OCI-LY1 (cell line): ENCODE results near the gene GLRX5.

Experiments used
- H2AFZ ChIP-seq: fragments of 200-600 bp; sonication (generic), shearing (Covaris generic); 2 replicates; pipeline ENCODE4 v1.6.0; 2014; ENCODE audit warnings: antibody characterized with exemption, mild to moderate bottlenecking, low read length
- H3F3A ChIP-seq: fragments of 200-600 bp; sonication (generic), shearing (Covaris generic); 2 replicates; pipeline ENCODE4 v1.6.0; 2014; ENCODE audit warnings: mild to moderate bottlenecking, antibody characterized with exemption, low read length, moderate library complexity; ENCODE audit not compliant: insufficient read depth
- H3K27ac ChIP-seq: fragments of 200-600 bp; sonication (generic); 2 replicates; pipeline ENCODE4 v1.5.1; 2014; ENCODE audit warnings: low read length, mixed run types, mild to moderate bottlenecking, low read depth; ENCODE audit not compliant: poor library complexity, severe bottlenecking
- H3K27me3 ChIP-seq: fragments of 200-600 bp; sonication (generic); 2 replicates; pipeline ENCODE4 v1.6.0; 2014; ENCODE audit warnings: antibody characterized with exemption, mild to moderate bottlenecking, low read length, moderate library complexity; ENCODE audit not compliant: insufficient read depth
- H3K36me3 ChIP-seq: fragments of 200-600 bp; sonication (generic); 2 replicates; pipeline ENCODE4 v1.6.1; 2014; ENCODE audit warnings: mild to moderate bottlenecking, antibody characterized with exemption, low read length, moderate library complexity, mixed read lengths; ENCODE audit not compliant: insufficient read depth
- H3K4me1 ChIP-seq: fragments of 200-600 bp; sonication (generic); 2 replicates; pipeline ENCODE4 v1.5.1; 2014; ENCODE audit warnings: mild to moderate bottlenecking, low read length, moderate library complexity; ENCODE audit not compliant: insufficient read depth, severe bottlenecking
- H3K4me2 ChIP-seq: fragments of 200-600 bp; sonication (generic), shearing (Covaris generic); 2 replicates; pipeline ENCODE4 v1.6.1; 2014; ENCODE audit warnings: low read length
- H3K4me3 ChIP-seq: fragments of 200-600 bp; sonication (generic); 2 replicates; pipeline ENCODE4 v1.5.1; 2014; ENCODE audit warnings: low read length, low read depth, mild to moderate bottlenecking, mixed read lengths; ENCODE audit not compliant: poor library complexity, severe bottlenecking
- H3K79me2 ChIP-seq: fragments of 200-600 bp; shearing (Covaris generic); 2 replicates; pipeline ENCODE4 v1.6.1; 2016; ENCODE audit warnings: mixed run types, low read length, mixed read lengths; ENCODE audit not compliant: insufficient read depth
- H3K9ac ChIP-seq: fragments of 200-600 bp; sonication (generic), shearing (Covaris generic); 2 replicates; pipeline ENCODE4 v1.6.1; 2014; ENCODE audit warnings: mild to moderate bottlenecking, low read length, mixed read lengths
- H3K9me2 ChIP-seq: fragments of 200-600 bp; sonication (generic), shearing (Covaris generic); 2 replicates; pipeline ENCODE4 v1.6.1; 2014; ENCODE audit warnings: low read depth, mild to moderate bottlenecking, low read length, mixed read lengths
- H3K9me3 ChIP-seq: fragments of 200-600 bp; shearing (Covaris generic); 2 replicates; pipeline ENCODE4 v1.6.1; 2014; ENCODE audit warnings: low read length, mixed read lengths
- H4K20me1 ChIP-seq: fragments of 200-600 bp; sonication (generic), shearing (Covaris generic); 2 replicates; pipeline ENCODE4 v1.6.0; 2016; ENCODE audit warnings: mild to moderate bottlenecking, low read length; ENCODE audit not compliant: insufficient read depth
- CTCF ChIP-seq: fragments of 200-600 bp; sonication (generic), shearing (Covaris generic); IDR thresholded peaks from 2 replicates; pipeline ENCODE4 v1.5.1; 2017; ENCODE audit warnings: mild to moderate bottlenecking, antibody characterized with exemption, low read length, moderate library complexity, mixed read lengths
- EZH2 ChIP-seq: fragments of 200-600 bp; sonication (generic), shearing (Covaris generic); IDR thresholded peaks from 2 replicates; pipeline ENCODE4 v1.8.0; 2017; ENCODE audit warnings: borderline replicate concordance, mixed run types, mild to moderate bottlenecking, antibody characterized with exemption, low read length, moderate library complexity, mixed read lengths

The GLRX5 gene

GRCh38 chr14:95557291-95557690 is 22.4 kb downstream of the GLRX5 start:
- no peak for TF ChIP-seq CTCF
- TF ChIP-seq EZH2 = no peak
- no peak overlapping the region for H3K4me3 ChIP-seq
- H3K79me2 ChIP-seq = no peaks in the 10 kb centered on the region
- no peaks in the 10 kb centered on the region for H3K9me2 ChIP-seq
- H4K20me1 ChIP-seq = no peaks in the 10 kb centered on the region
- no peak overlapping the region for H2AFZ ChIP-seq
- H3K36me3 ChIP-seq = no peaks in the 10 kb centered on the region
- H3K9ac ChIP-seq = no peak overlapping the region
- H3K27me3 ChIP-seq = no peaks in the 10 kb centered on the region
- peaks cover 2% of the 10 kb centered on the region for H3K4me1 ChIP-seq
- no peaks in the 10 kb centered on the region for H3K9me3 ChIP-seq
- H3K27ac ChIP-seq = no peak overlapping the region
- no peaks in the 10 kb centered on the region for H3F3A ChIP-seq
- H3K4me2 ChIP-seq = no peak overlapping the region

GRCh38 chr14:95557832-95558231 is 23.0 kb downstream of the GLRX5 start:
- Histone ChIP-seq H3K9me2 (no peaks in the 10 kb centered on the region), H3K9me3 (no peaks in the 10 kb centered on the region), H3K27me3 (no peaks in the 10 kb centered on the region), H3K4me2 (no peak overlapping the region), H3K79me2 (no peaks in the 10 kb centered on the region), H4K20me1 (no peaks in the 10 kb centered on the region), H3K36me3 (no peaks in the 10 kb centered on the region), H2AFZ (no peak overlapping the region), H3K4me3 (no peak overlapping the region), H3K9ac (no peak overlapping the region), H3K4me1 (peaks cover 8% of the 10 kb centered on the region), H3F3A (no peaks in the 10 kb centered on the region), H3K27ac (no peak overlapping the region)
- no peak for TF ChIP-seq EZH2
- no peak for TF ChIP-seq CTCF

GRCh38 chr14:95559203-95559602 is 24.4 kb downstream of the GLRX5 start:
- TF ChIP-seq CTCF = no peak
- Histone ChIP-seq H3K9me3 (no peaks in the 10 kb centered on the region), H3K9me2 (no peaks in the 10 kb centered on the region), H4K20me1 (no peaks in the 10 kb centered on the region), H3F3A (no peaks in the 10 kb centered on the region), H3K4me2 (no peak overlapping the region), H3K36me3 (no peaks in the 10 kb centered on the region), H3K4me3 (no peak overlapping the region), H3K27me3 (no peaks in the 10 kb centered on the region), H3K9ac (no peak overlapping the region), H2AFZ (no peak overlapping the region), H3K27ac (no peak overlapping the region), H3K4me1 (peaks cover 14% of the 10 kb centered on the region), H3K79me2 (no peaks in the 10 kb centered on the region)
